HEK293 (cell line): ENCODE measurements around the gene KREMEN1.

Source experiments
- CTCF ChIA-PET: fragments of 350-600 bp; formaldehyde crosslinking; extraction: SDS; loops from one replicate; lab custom pipeline; 2021; ENCODE audit warnings: antibody characterized with exemption; lab: Yijun Ruan, JAX
- POLR2A ChIA-PET: fragments of 300-600 bp; formaldehyde crosslinking; extraction: SDS; loops from one replicate; lab custom pipeline; 2020; ENCODE audit warnings: antibody characterized with exemption, inconsistent platforms; lab: Yijun Ruan, JAX
- H3K27ac ChIP-seq: fragments of 200-500 bp; sonication (Bioruptor generic); 2 replicates; pipeline ENCODE4 v1.5.1; 2014; ENCODE audit warnings: low read depth, low read length, control low read depth, inconsistent platforms; ENCODE audit errors: extremely low read depth
- H3K36me3 ChIP-seq, 2 experiments: fragments of 200-500 bp in 1 of 2; sonication (Bioruptor generic) in 1 of 2; 1 replicate in 1 of 2; 2 replicates in 1 of 2; pipeline ENCODE4 v1.5.1; 2014 to 2017; ENCODE audit warnings: inconsistent platforms in 2 of 2, low read length in 2 of 2; ENCODE audit not compliant: control insufficient read depth in 2 of 2, insufficient read depth in 1 of 2
- H3K4me1 ChIP-seq: fragments of 200-500 bp; sonication (Bioruptor generic); 2 replicates; pipeline ENCODE4 v1.5.1; 2014; ENCODE audit warnings: mild to moderate bottlenecking, low read length, inconsistent platforms; ENCODE audit not compliant: control insufficient read depth, insufficient read depth
- H3K4me3 ChIP-seq: 2 replicates; pipeline ENCODE4 v1.5.1; 2011; ENCODE audit warnings: low read depth, mild to moderate bottlenecking, control low read depth, low read length, moderate library complexity
- H3K9me3 ChIP-seq: fragments of 200-500 bp; sonication (Bioruptor generic); 2 replicates; pipeline ENCODE4 v1.5.1; 2014; ENCODE audit warnings: low read depth, low read length, inconsistent platforms; ENCODE audit not compliant: control insufficient read depth, insufficient read depth
- HOXA7 ChIP-seq: sonication (generic); formaldehyde crosslinking; IDR thresholded peaks from 2 replicates; pipeline ENCODE4 v1.8.1; 2022; ENCODE audit warnings: missing genetic modification reagents, borderline replicate concordance
- PRDM2 ChIP-seq: fragments of 450-650 bp; formaldehyde crosslinking; IDR thresholded peaks from 2 replicates; pipeline ENCODE4 v1.5.1; 2016; ENCODE audit warnings: missing biosample characterization, missing genetic modification characterization, borderline replicate concordance
- ZBTB49 ChIP-seq: fragments of 450-650 bp; formaldehyde crosslinking; IDR thresholded peaks from 2 replicates; pipeline ENCODE4 v1.5.1; 2016; ENCODE audit warnings: missing biosample characterization, missing genetic modification characterization, low read depth
- ZFP3 ChIP-seq: fragments of 450-650 bp; formaldehyde crosslinking; IDR thresholded peaks from 2 replicates; pipeline ENCODE4 v1.5.1; 2016; ENCODE audit warnings: low read depth, missing biosample characterization, missing genetic modification characterization
- ZNF132 ChIP-seq: fragments of 450-650 bp; formaldehyde crosslinking; IDR thresholded peaks from 2 replicates; pipeline ENCODE4 v1.5.1; 2017; ENCODE audit warnings: missing biosample characterization, missing genetic modification characterization, borderline replicate concordance
- ZNF280D ChIP-seq: fragments of 450-650 bp; formaldehyde crosslinking; IDR thresholded peaks from 2 replicates; pipeline ENCODE4 v1.5.1; 2016; ENCODE audit warnings: missing biosample characterization, missing genetic modification characterization
- ZNF302 ChIP-seq: fragments of 450-650 bp; formaldehyde crosslinking; IDR thresholded peaks from 2 replicates; pipeline ENCODE4 v1.5.1; 2016; ENCODE audit warnings: missing biosample characterization, missing genetic modification characterization, low read depth
- ZNF433 ChIP-seq: fragments of 450-650 bp; formaldehyde crosslinking; IDR thresholded peaks from 2 replicates; pipeline ENCODE4 v1.5.1; 2016; ENCODE audit warnings: missing biosample characterization, missing genetic modification characterization, low read depth
- ZNF518A ChIP-seq: fragments of 450-650 bp; formaldehyde crosslinking; conservative IDR thresholded peaks from 2 replicates; pipeline ENCODE4 v1.5.1; 2016; ENCODE audit warnings: low read depth, missing biosample characterization, missing genetic modification characterization
- ZNF521 ChIP-seq: fragments of 450-650 bp; formaldehyde crosslinking; IDR thresholded peaks from 2 replicates; pipeline ENCODE4 v1.5.1; 2017; ENCODE audit warnings: missing biosample characterization, mild to moderate bottlenecking, missing genetic modification characterization
- ZNF664 ChIP-seq: fragments of 450-650 bp; formaldehyde crosslinking; IDR thresholded peaks from 2 replicates; pipeline ENCODE4 v1.5.1; 2016; ENCODE audit warnings: missing biosample characterization, missing genetic modification characterization
- ZNF785 ChIP-seq: fragments of 450-650 bp; formaldehyde crosslinking; IDR thresholded peaks from 2 replicates; pipeline ENCODE4 v1.5.1; 2016; ENCODE audit warnings: missing biosample characterization, missing genetic modification characterization
- ZNF792 ChIP-seq: fragments of 450-650 bp; formaldehyde crosslinking; IDR thresholded peaks from 2 replicates; pipeline ENCODE4 v1.5.1; 2016; ENCODE audit warnings: missing biosample characterization, missing genetic modification characterization
- ZNF837 ChIP-seq: fragments of 450-650 bp; formaldehyde crosslinking; IDR thresholded peaks from 2 replicates; pipeline ENCODE4 v1.5.1; 2016; ENCODE audit warnings: missing biosample characterization, missing genetic modification characterization
- TF ChIP-seq, protein P1 (sequence below): fragments of 450-650 bp; formaldehyde crosslinking; IDR thresholded peaks from 2 replicates; pipeline ENCODE4 v1.5.1; 2016; ENCODE audit warnings: missing biosample characterization, missing genetic modification characterization
- TF ChIP-seq, protein P2 (sequence below): fragments of 450-650 bp; formaldehyde crosslinking; IDR thresholded peaks from 2 replicates; pipeline ENCODE4 v1.5.1; 2016; ENCODE audit warnings: missing biosample characterization, missing genetic modification characterization
- TF ChIP-seq, protein P3 (sequence below): fragments of 450-650 bp; formaldehyde crosslinking; IDR thresholded peaks from 2 replicates; pipeline ENCODE4 v1.5.1; 2017; ENCODE audit warnings: missing biosample characterization, missing genetic modification characterization

Gene KREMEN1

DNA sequence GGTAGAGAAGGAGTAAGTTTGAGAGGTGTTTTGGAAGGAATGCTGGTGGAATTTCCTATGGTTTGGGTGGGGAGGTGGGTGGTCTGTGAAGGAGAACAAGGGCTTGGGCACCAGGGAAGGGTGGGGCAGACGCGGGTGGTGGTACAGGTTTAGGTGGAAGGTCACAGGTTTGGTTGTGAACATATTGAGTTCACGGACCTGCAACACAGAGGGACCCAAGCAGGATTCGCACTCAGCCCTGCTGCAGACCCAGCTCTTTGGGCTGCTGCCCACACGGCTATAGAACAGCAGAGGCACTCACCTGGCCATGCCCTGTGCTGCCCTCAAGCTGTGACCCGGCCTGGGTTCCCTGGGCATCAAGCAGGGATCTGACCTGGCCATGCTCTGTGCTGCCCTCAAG is 99.4 kb downstream of the KREMEN1 start:
- POLR2A ChIA-PET = no interaction called here
- H3K36me3 ChIP-seq = no peaks in the 10 kb centered on the region
- CTCF ChIA-PET = interaction anchor here (0.7 kb wide), 1 partner anchor 131 kb away, joined by 4 read pairs; no protein-coding TSS in a partner anchor
- no peaks in the 10 kb centered on the region for H3K9me3 ChIP-seq
- H3K4me3 ChIP-seq = no peak overlapping the region
- H3K4me1 ChIP-seq = no peaks in the 10 kb centered on the region
- H3K27ac ChIP-seq = no peak overlapping the region
- TF ChIP-seq ZNF664 (tag by site-specific recombination) = no peak
- no peak for TF ChIP-seq ZNF837 (tag by site-specific recombination)
- TF ChIP-seq ZNF132 (tag by site-specific recombination) = no peak
- TF ChIP-seq HOXA7 = no peak
- no peak for TF ChIP-seq ZNF280D (tag by site-specific recombination)
- TF ChIP-seq, protein P1, sequence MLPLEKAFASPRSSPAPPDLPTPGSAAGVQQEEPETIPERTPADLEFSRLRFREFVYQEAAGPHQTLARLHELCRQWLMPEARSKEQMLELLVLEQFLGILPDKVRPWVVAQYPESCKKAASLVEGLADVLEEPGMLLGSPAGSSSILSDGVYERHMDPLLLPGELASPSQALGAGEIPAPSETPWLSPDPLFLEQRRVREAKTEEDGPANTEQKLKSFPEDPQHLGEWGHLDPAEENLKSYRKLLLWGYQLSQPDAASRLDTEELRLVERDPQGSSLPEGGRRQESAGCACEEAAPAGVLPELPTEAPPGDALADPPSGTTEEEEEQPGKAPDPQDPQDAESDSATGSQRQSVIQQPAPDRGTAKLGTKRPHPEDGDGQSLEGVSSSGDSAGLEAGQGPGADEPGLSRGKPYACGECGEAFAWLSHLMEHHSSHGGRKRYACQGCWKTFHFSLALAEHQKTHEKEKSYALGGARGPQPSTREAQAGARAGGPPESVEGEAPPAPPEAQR = no peak
- TF ChIP-seq PRDM2 (tag by site-specific recombination) = no peak
- TF ChIP-seq ZNF433 (tag by site-specific recombination) = no peak
- TF ChIP-seq ZNF518A (tag by site-specific recombination) = no peak
- no peak for TF ChIP-seq ZNF792
- TF ChIP-seq ZBTB49 = no peak
- TF ChIP-seq, protein P2, sequence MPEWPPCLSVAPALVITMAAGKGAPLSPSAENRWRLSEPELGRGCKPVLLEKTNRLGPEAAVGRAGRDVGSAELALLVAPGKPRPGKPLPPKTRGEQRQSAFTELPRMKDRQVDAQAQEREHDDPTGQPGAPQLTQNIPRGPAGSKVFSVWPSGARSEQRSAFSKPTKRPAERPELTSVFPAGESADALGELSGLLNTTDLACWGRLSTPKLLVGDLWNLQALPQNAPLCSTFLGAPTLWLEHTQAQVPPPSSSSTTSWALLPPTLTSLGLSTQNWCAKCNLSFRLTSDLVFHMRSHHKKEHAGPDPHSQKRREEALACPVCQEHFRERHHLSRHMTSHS = no peak
- no peak for TF ChIP-seq ZNF302
- TF ChIP-seq ZNF785 (tag by site-specific recombination) = no peak
- TF ChIP-seq ZFP3 (tag by site-specific recombination) = no peak
- TF ChIP-seq, protein P3, sequence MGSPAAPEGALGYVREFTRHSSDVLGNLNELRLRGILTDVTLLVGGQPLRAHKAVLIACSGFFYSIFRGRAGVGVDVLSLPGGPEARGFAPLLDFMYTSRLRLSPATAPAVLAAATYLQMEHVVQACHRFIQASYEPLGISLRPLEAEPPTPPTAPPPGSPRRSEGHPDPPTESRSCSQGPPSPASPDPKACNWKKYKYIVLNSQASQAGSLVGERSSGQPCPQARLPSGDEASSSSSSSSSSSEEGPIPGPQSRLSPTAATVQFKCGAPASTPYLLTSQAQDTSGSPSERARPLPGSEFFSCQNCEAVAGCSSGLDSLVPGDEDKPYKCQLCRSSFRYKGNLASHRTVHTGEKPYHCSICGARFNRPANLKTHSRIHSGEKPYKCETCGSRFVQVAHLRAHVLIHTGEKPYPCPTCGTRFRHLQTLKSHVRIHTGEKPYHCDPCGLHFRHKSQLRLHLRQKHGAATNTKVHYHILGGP (tag by site-specific recombination) = no peak
- TF ChIP-seq ZNF521 = no peak
